Effector memory CD4-positive, alpha-beta T cell (primary cell): ENCODE measurements around the gene DNAJB1.
A peak's percentile ranks its signal among the peaks of the same experiment; 100 is the strongest.
"Not testable (repeated sequence)": the region's sequence is repeated elsewhere in the genome, so short reads cannot be mapped to it uniquely, and the experiment has no call there.

Source experiments
- DNase-seq, 3 donors: peaks; one replicate each; pipeline ENCODE4 v3.0.0-alpha.2; 2020
- H3K27ac ChIP-seq: 2 replicates; pipeline ENCODE4 v1.7.0; 2013; ENCODE audit warnings: mild to moderate bottlenecking, low read length, moderate library complexity; ENCODE audit not compliant: insufficient read depth, poor library complexity, severe bottlenecking
- H3K27me3 ChIP-seq: replicated peaks from 2 replicates; pipeline ENCODE4 v1.7.0; 2013; ENCODE audit warnings: mild to moderate bottlenecking, low read length; ENCODE audit not compliant: insufficient read depth, control insufficient read depth, poor library complexity, severe bottlenecking
- H3K36me3 ChIP-seq: 2 replicates; pipeline ENCODE4 v1.7.0; 2013; ENCODE audit warnings: mild to moderate bottlenecking, low read length, moderate library complexity; ENCODE audit not compliant: control insufficient read depth, insufficient read depth
- H3K4me1 ChIP-seq: 2 replicates; pipeline ENCODE4 v1.7.0; 2013; ENCODE audit warnings: low read length, mild to moderate bottlenecking; ENCODE audit not compliant: control insufficient read depth, insufficient read depth, poor library complexity, severe bottlenecking
- H3K4me3 ChIP-seq: 2 replicates; pipeline ENCODE4 v1.7.0; 2013; ENCODE audit warnings: low read length, low read depth, mild to moderate bottlenecking; ENCODE audit not compliant: insufficient read depth, poor library complexity, severe bottlenecking
- H3K9me3 ChIP-seq: 2 replicates; pipeline ENCODE4 v1.7.0; 2013; ENCODE audit warnings: mild to moderate bottlenecking, low read length, moderate library complexity; ENCODE audit not compliant: control insufficient read depth
- total RNA-seq, 3 donors: gene quantifications; one replicate each; lab custom pipeline; 2026; lab: John Stamatoyannopoulos, UW

DNAJB1 gene
- 1,236 to 1,504 (median 1,455) reads per million in 3 donors for total RNA-seq

GRCh38 chr19:14517840-14518505 is at the start of gene DNAJB1:
TSS of gene DNAJB1 (minus strand) at chr19:14518397. CDS start at chr19:14518349, 48 bp downstream.
- Histone ChIP-seq H3K9me3 (no peaks in the 10 kb centered on the region), H3K4me3 (peak within 1 kb of the TSS; percentile 90), H3K36me3 (peaks cover 30% of the 10 kb centered on the region), H3K27ac (peak within 1 kb of the TSS; percentile 95), H3K27me3 (no peaks in the 10 kb centered on the region), H3K4me1 (peaks cover 57% of the 10 kb centered on the region)
- DNase-seq = peak; percentile 36 to 62 (median 50)

DNA sequence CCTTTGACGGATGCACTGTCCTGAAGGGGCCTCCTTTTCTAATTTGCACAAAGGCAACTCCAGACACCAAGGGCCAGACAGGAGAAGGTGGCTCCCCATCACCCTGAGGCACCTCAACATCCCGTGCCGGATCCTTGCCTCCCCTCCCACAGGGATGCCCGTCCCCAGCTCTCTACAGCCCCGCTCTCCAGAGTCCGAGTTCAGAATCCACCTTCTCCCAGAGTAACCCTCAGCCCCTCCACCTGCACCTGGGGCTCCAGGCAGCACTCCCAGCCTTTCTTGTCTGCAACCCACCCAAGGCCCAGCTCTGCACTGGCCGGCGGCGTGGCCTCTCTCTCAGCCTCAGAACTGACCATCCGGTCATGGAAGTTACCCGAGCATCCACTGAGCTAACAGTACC is 48.9 kb upstream of the DNAJB1 start:
- peaks cover 37% of the 10 kb centered on the region for H3K36me3 ChIP-seq
- no peak overlapping the region for H3K27ac ChIP-seq
- DNase-seq = no peak
- H3K4me3 ChIP-seq = no peak overlapping the region
- no peaks in the 10 kb centered on the region for H3K9me3 ChIP-seq
- peaks cover 10% of the 10 kb centered on the region for H3K4me1 ChIP-seq
- no peaks in the 10 kb centered on the region for H3K27me3 ChIP-seq

- no peak for DNase-seq
- Histone ChIP-seq H3K4me3 (no peak overlapping the region), H3K9me3 (no peaks in the 10 kb centered on the region), H3K36me3 (peaks cover 40% of the 10 kb centered on the region), H3K27me3 (no peaks in the 10 kb centered on the region), H3K4me1 (peaks cover 9% of the 10 kb centered on the region), H3K27ac (no peak overlapping the region)
Observed at GRCh38 chr19:14566712-14567077, 48.5 kb upstream of the DNAJB1 start.

DNA sequence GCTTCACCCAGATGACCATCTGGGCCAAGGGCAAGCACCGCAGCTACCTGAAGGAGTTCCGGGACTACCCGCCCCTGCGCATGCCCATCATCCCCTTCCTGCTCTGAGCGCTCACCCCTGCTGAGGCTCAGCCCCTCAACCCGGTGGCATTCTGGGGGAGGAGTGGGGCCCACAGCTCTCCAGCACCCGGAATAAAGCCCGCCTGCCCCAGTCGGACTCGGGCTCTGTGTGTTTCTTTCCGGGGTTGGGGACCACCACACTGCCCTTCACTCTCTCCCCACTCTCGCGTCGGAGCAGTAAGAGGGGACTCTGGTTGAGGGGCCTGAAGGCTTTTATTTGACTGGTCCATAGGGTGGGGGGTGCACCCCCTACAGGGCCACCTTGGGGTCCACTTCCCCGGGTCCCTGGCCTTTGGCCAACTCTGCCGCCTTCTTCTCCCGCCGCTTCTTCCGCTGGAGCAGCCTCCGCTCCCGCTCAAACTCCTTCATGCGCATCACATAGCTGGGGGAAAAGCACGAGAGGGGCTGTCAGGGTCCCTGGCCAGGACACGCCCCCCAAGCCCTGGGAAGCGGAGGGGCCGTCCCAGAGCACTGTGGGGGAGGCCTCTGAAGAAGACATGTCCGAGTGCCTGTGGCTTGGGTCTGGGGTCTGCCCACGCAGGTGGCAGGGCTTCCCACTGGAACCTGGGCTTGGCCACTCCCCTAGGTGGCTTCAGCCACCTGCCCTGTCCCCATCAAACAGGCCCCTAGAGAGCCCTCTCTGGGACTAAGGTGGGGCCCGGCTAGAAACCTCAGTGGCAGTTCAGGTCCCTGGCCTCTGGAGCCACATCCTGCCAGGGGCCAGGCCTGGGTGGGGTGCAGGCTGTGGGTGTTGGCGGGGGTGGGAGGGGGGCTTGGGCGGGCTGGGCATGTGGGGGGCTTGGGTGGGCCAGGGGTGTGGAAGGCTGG is 47.8 kb upstream of the DNAJB1 start:
- no peaks in the 10 kb centered on the region for H3K27me3 ChIP-seq
- H3K4me3 ChIP-seq = no peak overlapping the region
- peaks cover 40% of the 10 kb centered on the region for H3K36me3 ChIP-seq
- peaks cover 3% of the 10 kb centered on the region for H3K4me1 ChIP-seq
- no peak for DNase-seq
- no peaks in the 10 kb centered on the region for H3K9me3 ChIP-seq
- no peak overlapping the region for H3K27ac ChIP-seq

GRCh38 chr19:14565298-14565679 is 47.1 kb upstream of the DNAJB1 start:
- H3K4me3 ChIP-seq = no peak overlapping the region
- H3K36me3 ChIP-seq = peaks cover 40% of the 10 kb centered on the region
- no peaks in the 10 kb centered on the region for H3K4me1 ChIP-seq
- H3K27ac ChIP-seq = no peak overlapping the region
- H3K9me3 ChIP-seq = no peaks in the 10 kb centered on the region
- no peaks in the 10 kb centered on the region for H3K27me3 ChIP-seq
- DNase-seq = no peak

DNA sequence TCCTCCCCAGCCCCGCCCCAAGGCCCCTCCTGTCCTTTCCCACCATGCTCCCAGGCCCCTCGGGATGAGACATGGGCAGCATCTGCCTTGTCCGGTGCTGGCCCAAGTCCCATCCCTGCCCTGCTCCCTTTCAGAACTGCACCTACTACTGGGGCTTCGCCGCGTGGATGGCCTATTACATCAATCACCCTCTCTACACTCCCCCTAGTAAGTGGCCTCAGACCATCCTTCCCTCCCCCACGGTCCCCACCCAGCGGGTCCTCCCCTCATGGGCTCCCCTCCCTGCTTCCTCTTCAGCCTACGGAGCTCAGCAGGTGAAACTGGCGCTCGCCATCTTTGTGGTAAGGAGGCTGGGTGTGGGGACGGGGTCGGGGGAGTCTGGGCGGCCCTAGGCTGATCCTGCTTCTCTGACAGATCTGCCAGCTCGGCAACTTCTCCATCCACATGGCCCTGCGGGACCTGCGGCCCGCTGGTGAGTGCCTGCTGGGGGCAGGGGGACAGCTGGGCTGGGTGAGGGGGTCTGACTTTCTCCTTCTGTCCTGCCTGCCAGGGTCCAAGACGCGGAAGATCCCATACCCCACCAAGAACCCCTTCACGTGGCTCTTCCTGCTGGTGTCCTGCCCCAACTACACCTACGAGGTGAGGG is 46.6 kb upstream of the DNAJB1 start:
- not testable (repeated sequence) for H3K4me1 ChIP-seq, H3K27ac ChIP-seq, H3K27me3 ChIP-seq, H3K4me3 ChIP-seq, H3K9me3 ChIP-seq, DNase-seq
- H3K36me3 ChIP-seq = peaks cover 40% of the 10 kb centered on the region

DNA sequence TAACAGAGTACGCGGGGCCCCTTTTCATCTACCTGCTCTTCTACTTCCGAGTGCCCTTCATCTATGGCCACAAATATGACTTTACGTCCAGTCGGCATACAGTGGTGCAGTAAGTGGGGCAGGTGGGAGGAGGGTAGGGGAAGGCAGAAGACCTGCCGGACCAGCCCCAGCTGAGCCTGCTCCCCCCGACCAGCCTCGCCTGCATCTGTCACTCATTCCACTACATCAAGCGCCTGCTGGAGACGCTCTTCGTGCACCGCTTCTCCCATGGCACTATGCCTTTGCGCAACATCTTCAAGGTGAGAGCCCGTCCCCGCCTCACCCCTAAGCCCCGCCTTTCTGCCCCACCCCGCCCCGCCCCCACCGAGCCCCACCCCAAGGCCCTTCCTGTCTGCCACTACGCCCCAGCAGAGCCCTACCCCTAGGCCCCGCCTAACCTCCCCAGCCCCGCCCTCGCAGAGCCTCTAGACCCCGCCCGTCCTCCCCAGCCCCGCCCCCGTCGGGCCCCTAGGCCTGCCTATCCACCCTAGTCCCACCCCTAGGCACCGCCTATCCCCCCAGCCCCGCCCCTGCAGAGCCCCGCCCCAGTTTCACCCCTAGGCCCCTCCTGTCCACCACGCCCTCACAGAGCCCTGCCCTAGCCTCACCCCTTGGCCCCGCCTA is 45.9 kb upstream of the DNAJB1 start:
- H3K27ac ChIP-seq = no peak overlapping the region
- no peaks in the 10 kb centered on the region for H3K27me3 ChIP-seq
- no peaks in the 10 kb centered on the region for H3K4me1 ChIP-seq
- DNase-seq = peak; percentile 19 to 50 (median 41)
- H3K9me3 ChIP-seq = no peaks in the 10 kb centered on the region
- H3K4me3 ChIP-seq = no peak overlapping the region
- H3K36me3 ChIP-seq = peaks cover 40% of the 10 kb centered on the region

DNA sequence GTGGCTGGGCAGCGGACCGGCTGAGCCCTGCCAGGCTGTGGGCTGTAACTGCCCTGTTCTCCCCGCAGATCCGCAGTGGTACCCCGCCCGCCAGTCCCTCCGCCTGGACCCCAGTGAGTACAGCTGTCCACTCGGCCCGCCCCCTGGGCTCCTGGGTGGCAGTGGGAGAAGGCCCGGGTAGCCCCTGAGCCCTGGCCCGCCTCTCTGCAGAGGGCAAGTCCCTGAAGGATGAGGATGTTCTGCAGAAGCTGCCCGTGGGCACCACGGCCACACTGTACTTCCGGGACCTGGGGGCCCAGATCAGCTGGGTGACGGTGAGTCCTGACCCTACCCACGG is 45.4 kb upstream of the DNAJB1 start:
- no peak for DNase-seq
- Histone ChIP-seq H3K9me3 (no peaks in the 10 kb centered on the region), H3K4me3 (no peak overlapping the region), H3K27me3 (no peaks in the 10 kb centered on the region), H3K36me3 (peaks cover 40% of the 10 kb centered on the region), H3K4me1 (no peaks in the 10 kb centered on the region), H3K27ac (no peak overlapping the region)

DNA sequence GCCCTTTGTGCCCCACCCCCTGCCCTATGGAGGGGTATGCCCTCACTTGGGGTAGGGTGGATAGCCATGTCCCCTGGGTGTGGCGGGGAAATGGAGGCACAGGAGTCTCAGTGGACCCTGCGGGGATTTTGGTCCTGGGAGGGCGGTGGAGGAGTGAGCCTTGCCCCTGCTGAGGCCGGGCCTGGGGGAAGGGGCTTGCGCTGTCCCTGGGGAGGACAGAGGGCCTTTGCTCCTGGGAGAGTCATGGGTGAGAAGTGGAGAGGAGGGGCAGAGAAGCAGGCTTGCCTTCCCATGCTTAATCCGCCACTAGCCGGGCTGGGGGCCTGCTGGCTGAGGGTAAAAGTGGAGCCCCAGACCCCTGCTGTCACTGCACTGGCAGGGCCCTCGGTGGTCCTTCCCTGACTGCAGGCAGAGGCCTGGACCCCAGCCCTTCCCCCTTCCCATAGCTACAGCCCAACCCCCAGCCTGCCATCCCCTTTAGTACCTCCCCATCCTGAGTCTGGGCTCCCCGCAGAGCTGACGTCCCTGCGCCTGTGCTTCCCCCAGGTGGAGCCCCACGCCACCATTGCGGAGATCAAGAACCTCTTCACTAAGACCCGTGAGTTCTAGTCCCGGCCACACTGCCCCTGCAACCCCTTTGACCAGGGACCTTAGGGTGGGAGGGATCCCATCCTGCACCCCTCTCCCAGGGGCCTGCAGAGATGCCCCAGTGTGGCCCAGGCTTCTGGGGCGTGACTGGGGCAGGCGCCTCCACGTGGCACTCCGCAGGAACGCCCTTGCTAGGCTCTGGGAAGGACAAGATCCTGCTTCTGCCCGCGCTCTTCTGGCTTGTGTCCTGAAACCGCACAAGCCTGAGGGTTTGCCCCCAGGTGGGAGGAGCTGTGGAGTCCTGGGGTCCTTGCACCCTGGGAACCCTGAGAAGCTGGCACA is 44.7 kb upstream of the DNAJB1 start:
- peaks cover 40% of the 10 kb centered on the region for H3K36me3 ChIP-seq
- no peak for DNase-seq
- H3K27ac ChIP-seq = no peak overlapping the region
- no peaks in the 10 kb centered on the region for H3K27me3 ChIP-seq
- no peak overlapping the region for H3K4me3 ChIP-seq
- H3K4me1 ChIP-seq = no peaks in the 10 kb centered on the region
- H3K9me3 ChIP-seq = no peaks in the 10 kb centered on the region
